ENCODE data around the gene KIAA1958.
A peak's percentile ranks its signal among the peaks of the same experiment; 100 is the strongest.
"Not testable (repeated sequence)": the region's sequence is repeated elsewhere in the genome, so short reads cannot be mapped to it uniquely, and the experiment has no call there.

The KIAA1958 gene

DNA sequence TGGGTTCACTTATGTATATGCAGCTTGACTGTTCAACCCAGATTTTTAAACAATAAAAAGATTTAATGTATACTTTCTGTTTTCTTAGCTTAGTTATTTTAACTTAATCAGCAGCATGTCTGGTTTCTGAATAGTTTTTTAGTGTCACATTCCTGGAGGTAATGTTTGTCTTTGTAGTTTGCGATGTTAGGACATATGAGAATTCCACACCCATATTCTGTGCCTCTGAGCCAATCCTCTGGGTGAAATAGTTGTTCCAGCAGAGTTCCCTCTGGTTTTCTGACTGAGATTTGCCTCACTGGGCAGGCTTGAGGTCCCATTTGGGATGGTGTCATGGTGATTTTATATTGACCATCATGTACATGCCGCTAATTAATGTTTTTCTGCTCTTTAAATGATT is 182.7 kb downstream of the KIAA1958 start:
- no peak for DNase-seq

DNA sequence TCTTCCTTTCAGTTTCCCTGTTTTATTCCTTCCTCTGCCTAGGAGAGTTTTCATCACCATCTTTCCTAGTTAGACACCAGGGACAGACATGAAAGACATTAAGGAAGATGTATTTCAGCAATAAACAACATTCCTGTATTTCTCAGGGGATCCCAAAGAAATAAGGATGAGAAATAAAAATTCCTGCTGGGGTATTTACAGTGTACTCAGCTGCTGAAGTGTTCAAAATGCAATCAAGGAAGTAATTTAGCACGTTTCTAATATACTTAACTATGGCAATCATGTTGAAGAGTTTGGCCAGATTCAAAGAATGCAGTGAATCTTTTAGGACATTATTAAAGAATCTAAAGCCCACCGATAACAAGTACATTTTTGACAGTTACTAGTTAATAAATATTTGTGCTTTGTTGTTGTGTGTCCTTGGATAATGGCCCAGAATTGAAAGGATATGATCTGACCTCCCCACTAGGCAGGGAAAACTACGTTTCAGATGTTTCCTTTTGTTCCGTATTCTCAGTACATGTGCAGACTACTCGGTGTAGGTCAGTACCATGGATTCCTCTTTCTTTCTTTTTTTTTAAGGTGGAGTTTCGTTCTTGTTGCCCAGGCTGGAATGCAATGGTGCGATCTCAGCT is 184.5 kb downstream of the KIAA1958 start:
- no peak for DNase-seq

DNA sequence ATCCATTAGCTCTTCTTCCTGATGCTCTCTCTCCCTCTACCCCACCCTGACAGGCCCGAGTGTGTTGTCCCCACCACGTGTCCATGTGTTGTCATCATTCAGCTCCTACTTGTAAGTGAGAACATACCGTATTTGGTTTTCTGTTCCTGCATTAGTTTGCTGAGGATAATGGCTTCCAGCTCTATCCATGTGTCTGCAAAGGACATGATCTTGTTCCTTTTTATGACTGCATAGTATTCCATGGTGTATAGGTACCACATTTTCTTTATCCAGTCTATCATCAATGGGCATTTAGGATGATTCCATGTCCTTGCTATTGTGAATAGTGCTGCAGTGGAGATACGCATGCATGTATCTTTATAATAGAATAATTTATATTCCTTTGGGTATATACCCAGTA is 186.6 kb downstream of the KIAA1958 start:
- not testable (repeated sequence) for DNase-seq

DNA sequence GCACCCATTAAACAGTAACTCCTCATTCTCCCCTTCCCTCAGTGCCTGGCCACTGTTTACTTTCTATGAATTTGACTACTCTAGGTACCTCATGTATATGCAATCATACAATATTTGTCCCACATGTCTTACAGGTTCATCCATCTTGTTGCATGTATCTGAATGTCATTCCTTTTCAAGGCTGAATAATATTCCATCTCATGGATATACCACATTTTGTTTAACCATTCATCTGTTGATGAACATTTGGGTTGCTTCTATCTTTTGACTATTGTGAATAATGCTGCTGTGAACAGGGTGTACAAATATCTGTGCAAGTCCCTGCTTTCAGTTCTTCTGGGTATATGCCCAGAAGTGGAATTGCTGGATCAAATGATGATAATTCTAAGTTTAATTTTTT is 190.4 kb downstream of the KIAA1958 start:
- DNase-seq = no peak

DNA sequence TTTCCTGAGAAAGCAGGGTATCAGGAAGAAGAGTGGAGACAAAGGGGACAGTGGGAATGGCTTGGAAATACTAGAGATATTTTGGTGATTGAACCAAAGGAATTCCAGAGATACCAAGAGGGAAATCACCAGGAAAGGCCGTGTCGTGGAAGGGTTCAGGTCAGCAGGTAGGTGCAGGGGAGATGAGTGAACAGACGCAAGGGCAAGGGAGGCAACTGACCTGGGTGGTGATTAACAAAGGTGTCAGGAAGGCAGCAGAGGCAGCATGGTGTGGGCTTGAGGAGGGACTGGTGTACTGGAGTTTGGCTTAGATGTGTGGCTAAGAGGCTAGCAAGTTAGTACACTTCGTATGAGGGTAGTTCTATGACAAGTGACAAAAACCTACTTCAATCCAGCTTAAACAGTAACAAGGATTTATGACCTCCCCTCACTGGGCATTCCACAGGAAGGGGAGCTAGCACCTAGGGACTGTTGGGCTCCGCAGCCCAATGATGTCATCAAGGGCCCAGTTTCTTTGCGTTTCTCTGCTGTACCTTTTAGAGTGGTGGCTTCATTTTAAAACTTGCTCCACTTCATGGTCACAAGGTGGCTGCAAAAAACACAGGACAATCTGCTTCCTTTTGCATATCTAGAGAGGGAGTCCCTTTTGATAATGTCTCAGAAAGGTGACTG is 194.2 kb downstream of the KIAA1958 start:
- DNase-seq = no peak

DNA sequence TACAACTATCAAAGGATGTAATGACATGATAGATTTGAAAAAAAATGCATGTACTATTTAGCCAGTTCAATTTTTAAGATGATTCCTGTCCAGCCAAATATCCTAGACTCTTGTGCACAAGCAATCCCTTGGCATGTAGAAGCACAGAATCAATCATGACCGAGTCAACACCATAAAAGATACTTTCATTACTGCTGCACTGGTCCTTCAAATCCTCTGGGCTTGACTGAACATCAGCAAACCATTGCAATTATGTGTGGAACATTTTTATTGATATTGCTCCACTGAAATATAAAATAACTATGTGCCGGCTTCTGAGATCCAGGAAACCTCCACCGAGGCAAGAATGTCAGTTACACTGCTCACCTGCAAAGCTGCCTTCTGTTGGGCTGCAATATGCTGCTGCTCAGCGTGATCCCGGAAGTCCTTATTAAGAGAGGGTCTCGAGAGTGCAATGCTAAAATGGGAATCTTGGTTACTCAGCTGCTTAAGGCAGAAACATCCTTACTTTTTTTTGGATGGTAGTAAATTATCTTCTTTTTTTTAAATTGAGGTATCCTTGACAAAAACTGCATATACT is 202.6 kb downstream of the KIAA1958 start:
- no peak for DNase-seq

DNA sequence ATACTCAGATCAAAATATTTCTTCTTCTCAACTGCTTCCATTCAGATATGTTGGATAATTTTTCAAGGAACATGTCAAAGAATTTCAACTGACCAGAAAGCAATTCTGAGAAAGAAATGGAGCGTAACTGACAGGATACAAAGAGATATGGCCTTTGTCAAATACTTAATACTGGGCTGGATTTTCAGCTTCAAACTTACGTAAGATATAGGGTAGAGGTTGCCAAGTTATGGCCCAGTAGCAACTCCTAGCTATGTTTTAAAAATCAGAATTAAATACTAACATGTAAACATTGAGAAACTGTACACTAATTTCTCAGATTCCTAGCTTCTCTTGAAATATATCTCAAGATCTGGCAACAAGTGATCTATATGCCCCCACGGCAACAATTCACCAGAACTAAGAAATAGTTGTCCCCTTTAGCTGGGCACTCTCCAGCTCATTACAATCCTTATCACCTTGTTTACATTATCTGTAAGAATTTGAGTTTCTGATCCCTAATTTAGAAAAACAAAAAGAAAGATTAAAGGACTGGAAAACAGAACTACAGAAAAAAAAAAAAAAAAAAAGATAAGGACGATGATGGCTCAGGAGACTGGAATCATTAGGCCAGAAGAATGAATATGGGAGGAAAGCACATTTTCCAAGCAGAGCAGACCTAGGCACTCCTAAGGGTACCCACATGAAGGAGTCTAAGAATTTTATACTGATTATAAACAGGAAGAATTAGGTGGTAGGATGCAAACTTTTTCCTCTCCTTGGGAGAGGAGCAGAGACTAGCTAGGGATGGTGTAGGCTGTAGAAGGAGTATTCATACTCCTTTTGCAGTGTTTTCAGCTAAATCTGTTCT is 208.3 kb downstream of the KIAA1958 start:
- no peak for DNase-seq

DNA sequence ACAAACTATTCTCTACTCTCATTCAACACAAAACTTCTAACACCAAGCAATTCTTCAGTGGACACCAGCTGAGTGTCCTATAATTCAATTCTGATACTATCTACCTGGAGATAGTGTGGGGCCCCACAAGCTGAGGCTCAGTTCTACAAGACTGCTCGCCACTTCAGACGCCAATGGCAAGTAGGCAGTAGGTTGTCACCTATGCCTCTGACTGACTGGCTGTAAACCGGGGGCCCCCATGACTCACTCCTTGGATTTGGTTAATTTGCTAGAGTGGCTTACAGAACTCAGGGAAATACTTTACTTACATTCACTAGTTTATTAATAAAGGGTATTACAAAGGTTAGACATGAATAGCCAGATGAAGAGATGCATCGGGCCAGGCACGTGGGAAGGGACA is 209.8 kb downstream of the KIAA1958 start:
- DNase-seq = no peak

DNA sequence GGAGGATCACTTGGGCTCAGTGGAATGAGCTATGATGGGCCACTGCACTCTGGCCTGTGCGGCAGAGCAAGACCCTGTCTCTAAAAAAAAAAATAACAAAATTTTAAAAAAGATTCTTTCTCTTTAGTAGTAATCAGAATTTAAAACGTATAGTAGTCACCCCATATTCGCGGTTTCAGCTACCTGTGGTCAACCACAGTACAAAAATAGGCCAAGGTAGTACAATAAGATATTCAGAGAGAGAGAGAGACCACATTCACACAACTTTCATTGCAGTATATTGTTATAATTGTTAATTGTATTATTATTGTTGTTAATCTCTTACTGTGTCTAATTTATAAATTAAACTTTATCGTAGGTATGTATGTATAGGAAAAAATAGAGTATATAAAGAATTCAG is 212.6 kb downstream of the KIAA1958 start:
- no peak for DNase-seq

DNA sequence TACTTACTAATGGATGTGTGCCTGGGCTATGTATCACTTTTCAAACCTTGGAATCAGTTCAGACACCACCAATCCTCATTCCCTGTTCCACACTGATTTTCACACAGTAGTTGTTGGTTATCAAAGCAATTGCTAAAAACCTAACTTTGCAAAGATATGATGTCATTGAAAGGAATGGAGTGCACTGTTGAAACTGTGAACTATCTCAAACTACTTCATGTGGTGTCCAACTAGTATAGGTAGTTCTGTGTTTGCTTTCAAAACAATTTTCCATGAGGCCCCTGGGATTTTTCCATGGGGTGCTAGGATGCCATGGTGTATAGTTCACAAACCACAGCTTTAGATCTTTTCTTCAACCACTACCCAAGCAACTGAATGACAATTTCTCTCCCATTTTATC is 213.5 kb downstream of the KIAA1958 start:
- no peak for DNase-seq

DNA sequence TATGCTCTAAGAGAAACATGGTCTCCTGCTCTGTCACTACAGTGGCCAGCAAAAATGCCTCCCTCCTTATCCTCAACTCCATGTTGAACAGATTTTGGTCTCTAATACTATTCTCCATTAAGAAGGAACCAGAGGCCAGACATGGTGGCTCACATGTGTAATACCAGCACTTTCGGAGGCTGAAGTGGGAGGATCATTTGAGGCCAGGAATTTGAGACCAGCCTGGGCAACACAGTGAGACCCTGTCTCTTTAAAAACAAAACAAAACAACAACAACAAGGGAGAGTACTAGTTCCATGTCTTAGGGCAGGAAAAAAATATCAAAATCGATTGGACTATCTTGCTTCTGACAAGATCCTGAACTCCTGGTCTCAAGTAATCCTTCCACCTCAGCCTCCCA is 216.7 kb downstream of the KIAA1958 start:
- no peak for DNase-seq

DNA sequence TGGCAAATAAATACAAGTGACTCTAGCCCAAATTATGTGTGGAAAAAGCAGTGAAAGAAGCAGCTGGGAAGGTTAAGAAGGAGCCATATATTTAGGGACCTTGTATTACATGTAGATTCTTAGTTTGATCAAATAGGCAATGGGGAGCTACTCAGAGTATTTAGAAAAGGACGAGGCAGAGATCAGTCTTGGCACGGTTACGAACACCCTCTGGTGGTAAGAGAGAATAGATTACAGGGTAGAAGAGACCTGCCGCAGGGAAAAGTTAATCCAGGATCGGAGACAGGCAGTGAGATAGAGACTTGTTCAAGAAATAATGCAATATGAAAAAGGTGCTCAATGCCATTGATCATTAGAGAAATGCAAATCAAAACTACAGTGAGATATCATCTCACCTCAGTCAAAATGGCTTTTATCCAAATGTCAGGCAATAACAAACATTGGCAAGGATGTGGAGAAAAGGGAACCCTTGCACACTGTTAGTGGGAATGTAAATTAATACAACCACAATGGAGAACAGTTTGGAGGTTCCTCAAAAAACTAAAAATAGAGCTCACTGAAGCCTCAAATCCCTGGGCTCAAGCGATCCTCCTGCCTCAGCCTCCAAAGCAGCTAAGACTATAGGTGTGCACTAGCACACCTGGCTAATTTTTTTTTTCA is 219.3 kb downstream of the KIAA1958 start:
- DNase-seq = no peak

DNA sequence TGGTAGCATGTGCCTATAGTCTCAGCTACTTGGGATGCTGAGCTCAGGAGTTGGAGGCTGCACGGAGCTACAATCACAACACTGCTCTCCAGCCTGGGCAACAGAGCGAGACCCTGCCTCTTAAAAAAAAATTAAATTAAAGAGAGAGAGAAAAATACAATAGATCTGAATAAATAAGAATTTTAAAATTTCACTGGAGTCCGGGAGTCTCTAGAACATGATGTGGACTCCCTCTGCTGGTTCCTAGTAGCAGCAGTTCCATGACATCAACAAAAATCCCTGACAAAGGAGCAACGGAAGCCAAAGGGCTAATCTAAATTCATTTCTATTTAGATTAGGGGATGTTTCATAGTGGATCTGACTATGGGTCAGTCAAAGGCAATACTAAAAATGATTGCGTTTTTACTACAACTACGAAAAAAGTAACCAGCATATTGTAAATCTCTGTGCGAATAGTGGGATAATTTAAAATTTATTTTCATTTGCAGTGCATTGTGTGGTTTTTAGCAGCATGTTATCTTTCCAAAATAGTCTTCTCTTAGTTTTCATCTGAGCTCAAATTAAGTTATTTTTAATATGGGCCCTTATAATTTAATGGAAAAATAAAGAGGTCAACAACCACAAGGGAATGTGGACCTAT is 224.5 kb downstream of the KIAA1958 start:
- DNase-seq = peak; percentile 20 to 29

DNA sequence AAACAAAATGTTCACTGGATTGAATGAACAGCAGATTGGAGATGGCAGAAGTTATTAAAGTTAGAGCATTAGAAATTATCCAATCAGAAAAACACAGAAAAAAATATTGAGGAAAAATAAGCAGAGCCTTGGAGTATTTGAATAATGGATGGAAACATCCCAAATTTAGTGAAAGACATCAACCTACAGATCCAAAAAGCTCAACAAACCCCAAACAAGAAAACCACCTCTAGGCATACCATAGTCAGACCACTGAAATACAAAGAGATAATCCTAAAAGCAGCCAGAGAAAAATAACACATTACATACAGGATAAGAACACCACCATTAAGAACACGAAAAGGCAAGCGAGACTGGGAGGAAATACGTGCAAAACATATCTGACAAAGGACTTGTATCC is 226.1 kb downstream of the KIAA1958 start:
- no peak for DNase-seq

DNA sequence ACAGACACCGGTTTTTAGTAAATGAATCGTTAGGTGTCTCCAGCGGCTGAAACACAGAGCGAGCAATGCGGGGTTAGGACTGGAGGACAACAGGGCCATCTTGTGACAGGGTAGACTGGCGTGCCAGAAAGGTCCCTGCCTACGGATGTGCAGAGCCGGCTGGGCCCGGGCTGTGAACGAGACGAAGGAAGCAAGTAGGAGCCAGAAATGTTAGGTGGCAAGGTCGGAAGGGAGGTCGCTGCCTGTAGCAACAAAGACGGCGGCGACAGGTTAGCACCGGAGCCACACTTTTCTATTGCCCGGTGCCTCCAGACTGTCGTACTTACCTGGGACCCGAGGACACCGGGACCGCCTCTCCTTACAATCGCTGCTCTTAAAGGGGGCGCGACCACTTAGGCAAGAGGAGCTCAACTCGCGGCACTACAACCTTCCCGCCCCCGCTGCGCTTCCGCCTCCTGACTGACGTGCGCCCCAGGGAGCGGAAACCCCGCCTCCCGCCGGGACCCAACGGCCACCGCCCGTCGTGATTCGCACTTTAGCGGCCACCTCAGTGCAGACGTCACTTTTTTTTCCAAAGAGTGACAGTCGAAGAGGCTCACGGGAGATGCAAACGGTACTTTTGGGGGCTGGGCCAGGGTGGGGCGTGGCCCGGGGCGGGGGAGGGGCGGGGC is 231.2 kb downstream of the KIAA1958 start, which contains the start of gene INIP:
TSS of gene INIP (minus strand) at position 457 of the 671 bp plus-strand sequence. CDS start 1,632 bp downstream, outside the sequence.
- DNase-seq = peak; percentile 98

Data from inflammatory macrophage treated with lipopolysaccharide for 1 hour (primary cell).